NCI-H82 (cell line): ENCODE data around the gene SOX18.

Experiments
- DNase-seq: peaks from one replicate; lab custom pipeline; 2025; lab: John Stamatoyannopoulos, UW

SOX18 gene

GRCh38 chr20:64052987-64053840 lies 3.8 kb upstream of the SOX18 start:
- no peak for DNase-seq

GRCh38 chr20:64052326-64052722 lies 2.9 kb upstream of the SOX18 start:
- no peak for DNase-seq

DNA sequence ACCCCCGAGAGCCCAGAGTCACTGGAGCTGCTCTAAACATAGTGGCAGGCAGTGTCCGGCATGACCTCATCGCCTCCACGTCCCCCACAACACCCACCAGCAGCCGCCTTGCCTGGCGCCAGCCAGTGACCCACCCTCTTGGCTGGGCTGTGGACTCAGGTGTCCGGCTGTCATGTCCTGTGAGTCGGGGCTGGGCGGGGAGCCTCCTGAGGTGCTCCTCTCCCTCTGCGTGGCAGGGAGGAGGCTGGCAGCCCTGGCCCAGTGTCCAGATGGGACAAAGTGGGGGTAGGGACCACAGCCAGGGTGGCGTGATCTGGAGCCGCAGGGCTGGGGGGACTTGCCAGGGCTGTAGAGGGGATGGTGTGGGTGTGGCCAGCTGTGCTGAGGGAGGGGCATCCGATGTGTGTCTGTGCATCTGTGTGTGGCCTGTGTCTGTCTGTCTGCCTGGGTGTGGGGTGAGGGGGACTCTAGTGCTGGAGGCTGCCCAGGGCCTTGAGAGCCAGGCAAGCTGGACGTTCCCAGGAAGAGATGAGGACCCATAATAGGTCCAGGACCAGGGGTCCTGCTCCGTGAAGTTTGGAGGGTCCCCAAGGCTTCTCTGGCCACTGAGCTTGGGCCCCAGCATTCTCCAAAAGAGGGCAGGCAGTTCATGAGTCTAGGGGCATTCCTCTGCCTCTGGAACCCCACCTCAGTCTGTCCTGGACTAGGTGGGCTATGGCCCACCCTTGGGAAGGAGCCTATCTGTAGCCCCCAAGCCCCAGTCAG lies 2.3 kb upstream of the SOX18 start:
- no peak for DNase-seq

DNA sequence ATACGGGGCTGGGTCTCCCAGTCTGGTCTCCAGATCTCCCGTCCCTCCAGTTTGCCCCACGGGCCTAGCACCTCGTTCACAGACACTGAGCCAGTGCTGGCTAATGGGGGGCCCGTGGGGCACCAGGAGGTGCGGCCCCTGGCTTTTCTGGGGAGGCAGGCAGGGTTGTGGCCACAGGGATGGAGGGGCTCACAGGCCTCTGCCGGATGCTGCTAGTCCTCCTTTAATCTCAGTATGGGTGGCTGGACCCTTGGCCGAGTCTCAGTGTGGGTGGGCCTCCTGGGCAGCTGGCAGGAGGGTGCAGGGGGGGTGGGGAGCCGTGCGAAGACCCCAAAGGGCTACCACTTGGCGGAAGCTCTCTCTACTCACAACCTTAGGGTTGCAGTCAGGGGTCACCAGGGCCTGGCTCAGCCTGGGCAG lies 1.6 kb upstream of the SOX18 start:
- DNase-seq, result no peak

GRCh38 chr20:64050261-64051032 lies 1.0 kb upstream of the SOX18 start:
- no peak for DNase-seq

DNA sequence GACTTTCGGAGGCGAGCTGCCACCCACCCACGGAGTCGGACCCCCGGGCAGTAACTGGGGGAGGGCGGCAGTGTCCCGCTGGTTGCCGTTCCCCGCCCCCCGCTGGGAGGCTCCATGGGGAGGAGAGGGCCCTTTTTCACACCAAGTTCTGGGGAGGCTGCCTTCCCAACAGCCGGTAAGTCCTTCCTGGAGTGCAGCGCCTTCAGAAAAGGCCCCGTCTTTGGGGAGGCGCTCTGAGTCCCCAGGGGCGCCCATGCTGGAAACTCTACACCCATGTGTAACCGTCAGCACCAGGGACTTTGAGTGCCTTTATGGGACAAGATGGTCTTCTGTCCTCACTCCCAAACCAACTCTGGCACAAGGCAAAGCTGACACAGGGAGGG lies 430 bp upstream of the SOX18 start:
- no peak for DNase-seq

GRCh38 chr20:64048402-64049044 lies 916 bp downstream of the SOX18 start:
- DNase-seq, result no peak

GRCh38 chr20:64047968-64048401 lies 1.5 kb downstream of the SOX18 start:
- DNase-seq, result no peak

GRCh38 chr20:64047046-64047389 lies 2.4 kb downstream of the SOX18 start:
- DNase-seq, result no peak

DNA sequence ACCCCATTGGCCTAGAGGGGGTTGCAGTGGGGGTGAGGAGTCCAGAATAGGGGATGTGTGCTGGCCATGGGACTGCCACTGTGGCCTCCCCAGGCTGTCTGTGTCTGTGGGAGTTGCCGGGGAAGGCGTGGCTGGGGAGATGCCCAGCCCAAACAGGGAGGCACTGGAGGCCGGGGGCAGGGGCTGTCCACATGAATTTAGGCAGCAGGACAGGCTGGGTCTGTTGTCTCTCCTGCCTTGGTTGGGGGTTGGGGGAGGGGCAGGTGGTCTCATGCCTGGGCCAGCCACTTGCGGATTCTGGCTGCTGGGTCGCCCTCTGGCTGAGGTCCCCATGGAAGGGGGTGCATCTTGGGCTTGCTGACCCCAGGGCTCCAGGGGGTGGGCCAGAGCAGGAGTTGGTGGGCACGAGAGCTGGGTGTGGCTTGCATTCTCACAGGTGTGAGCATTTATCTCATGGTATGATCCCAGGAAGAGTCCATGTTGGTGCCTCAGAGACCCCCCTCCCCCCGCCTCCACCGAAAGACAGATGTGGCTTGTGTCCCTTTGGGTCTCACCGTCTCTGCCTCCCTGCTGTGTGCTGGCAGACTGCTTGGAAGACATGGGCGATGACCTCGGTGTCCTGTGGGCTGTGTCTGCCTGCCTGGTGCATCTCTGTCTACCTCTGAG lies 4.0 kb downstream of the SOX18 start:
- no peak for DNase-seq

GRCh38 chr20:64044484-64045247 lies 4.8 kb downstream of the SOX18 start:
- DNase-seq, result no peak

- no peak for DNase-seq
These were observed 5.7 kb downstream of the SOX18 start for GRCh38 chr20:64043768-64044167.

DNA sequence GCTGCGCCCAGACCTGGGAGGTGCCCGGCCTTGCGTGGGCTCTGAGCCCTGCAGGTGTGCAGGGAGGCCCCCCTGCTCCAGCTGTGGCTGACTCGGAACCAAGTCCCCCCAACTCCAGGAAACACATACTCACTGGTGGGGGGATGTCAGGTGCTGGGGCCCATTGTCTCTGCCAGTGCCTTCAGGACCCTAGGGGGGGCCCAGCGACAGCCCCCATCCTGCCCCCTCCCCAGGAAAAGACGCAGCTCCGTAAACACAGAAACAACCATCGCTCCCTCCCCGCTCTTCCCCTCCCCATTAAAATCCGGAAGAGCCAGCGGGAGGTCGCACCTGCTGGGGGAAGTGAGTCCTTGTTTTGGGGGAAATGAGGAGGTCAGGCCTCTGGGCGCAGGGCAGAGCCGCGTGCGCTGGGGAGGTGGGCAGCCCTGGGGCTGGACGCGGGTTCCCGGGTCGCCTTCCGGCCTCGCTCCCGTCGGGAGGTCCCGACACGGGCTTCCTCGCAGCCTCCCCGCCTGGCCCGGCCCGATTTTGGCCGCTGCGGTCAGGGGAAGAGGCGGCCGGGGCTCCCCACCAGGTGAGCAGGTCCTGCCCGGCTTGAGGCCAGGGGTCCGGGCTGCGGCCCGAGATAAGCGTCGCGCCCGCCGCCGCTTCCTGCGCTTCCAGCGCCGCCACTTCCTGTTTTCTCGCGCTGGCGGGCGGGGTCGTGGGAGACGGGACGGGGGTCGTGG lies 7.2 kb downstream of the SOX18 start:
- DNase-seq, result no peak

- no peak for DNase-seq
These were observed 7.7 kb downstream of the SOX18 start for GRCh38 chr20:64041781-64042053.

DNA sequence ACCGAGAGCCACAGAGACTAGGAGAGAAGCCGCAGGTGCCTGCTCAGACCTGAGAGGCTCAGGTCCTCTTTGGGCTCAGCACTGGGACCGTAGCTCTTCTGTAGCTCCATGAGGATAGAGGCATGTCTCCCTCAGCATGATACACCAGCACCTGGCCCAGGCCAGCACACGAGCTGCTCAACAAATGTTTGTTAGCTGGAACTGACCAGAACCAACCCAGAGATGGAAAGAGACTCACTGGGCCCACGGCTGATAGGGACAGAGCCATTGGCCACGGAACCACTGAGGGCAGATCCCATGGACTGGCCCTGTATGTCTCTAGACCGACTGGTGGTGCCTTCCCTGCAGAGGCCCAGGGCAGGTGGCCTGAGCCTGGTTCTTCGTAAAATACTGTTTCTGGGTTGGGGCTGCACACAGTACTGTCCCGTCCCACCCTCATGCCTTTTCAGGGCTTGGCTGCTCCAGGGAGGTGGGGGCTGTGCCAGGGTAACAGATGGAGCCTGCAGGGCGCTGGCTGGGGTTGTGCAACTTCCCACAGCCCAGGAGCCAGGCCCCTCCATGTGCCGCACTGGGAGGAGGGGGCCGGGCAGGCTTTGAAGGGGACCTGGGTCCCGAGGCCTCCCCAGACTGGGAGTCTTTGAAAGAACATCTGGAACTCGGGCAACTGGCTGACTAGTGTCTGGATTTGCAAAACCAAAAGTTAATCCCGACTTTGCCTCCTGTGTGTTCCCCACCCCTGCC lies 8.2 kb downstream of the SOX18 start:
- peak; percentile 34 for DNase-seq

DNA sequence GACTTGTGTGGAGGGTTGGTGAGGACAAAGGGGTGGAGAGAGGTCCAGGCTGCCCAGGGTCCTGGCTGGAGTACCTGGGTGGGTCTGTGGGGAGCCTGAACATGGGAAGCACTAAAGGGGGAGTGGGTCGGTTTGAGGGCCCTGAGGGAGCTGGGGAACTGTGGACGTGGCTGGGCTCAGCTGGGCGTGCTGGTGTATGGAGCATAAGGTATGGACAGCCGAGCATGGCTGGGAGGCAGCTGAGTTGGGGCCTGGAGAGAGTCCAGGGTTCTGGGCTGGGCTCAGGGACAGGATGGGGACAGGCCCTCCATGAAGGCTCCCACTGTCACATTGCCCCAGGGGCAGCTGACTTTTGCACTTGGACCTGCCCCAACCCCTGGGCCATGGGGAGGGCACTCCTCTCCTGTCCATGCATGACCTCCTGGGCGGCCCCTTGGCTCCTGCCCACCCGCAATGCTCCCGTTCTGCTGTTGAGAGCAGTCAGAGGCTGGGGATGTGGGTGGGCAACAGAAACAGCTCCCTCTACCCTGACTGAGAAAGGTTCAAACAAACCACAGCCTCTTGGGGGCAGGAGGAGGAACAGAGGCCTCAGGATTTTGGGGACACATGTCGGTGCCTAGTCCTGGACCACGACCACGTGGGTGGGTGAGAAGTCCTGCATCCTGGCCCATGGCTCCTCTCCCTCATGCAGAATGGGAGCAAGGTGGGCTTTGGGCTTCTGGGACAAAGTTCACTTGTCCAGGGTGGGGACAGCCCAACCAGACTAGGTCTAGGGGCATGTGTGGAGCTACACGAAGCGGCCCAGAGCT lies 9.0 kb downstream of the SOX18 start:
- no peak for DNase-seq

DNA sequence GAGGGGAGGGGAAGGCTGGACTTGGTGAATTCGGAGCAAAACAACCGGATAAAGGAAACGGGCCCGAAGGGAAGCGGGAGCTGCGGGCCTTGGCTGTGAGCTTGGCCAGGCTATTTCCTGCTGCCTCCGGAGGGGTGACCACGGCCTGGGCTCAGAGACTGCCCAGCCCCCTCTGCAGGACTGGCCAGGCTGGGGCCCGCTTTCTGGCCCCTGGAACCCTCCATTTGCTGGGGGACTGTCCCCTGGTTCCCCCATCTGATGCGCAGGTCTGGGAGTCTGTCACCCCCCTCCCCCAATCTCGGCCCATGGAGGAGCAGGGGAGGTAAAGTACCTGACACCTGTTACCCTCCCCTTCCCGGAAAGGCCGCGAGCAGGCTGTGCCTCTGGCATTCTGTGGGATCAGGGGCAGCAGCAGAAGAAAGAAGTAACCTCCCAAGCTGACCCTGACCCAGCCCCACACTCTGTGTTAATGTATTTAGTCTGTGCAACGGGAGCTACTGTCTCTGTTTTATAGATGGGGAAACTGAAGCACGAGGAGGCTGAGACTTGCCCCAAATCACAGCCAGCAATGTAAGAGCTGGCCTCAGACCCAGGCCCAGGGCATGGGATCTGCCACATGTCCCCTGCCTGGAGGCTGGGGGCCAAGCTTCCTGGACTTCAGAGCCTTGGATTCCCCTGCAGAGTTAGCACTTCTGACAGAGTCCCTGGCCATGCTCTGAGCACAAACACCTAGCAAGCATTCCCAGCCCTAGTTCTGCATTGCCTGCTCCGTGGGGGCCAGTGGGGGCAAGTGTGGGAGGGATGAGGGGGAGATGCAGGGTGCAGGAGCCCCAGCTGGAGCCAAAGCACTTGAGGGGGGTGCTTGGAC lies 9.9 kb downstream of the SOX18 start:
- no peak for DNase-seq
